ENCODE data around the gene EPS8. TPM values are rescaled to one million over a fixed set of nuclear protein-coding genes. Genes with fewer than 3 reads are reported as not detected.

EPS8 gene
- total RNA-seq, 1 donor from 2014 or later = 0.89 TPM

GRCh38 chr12:15714256-15714655, 74.9 kb downstream of the EPS8 start:
- no peak for ATAC-seq (ENCODE audit: low read depth)
- no peak overlapping the region for H3K27ac Mint-ChIP-seq
- no peaks in the 10 kb centered on the region for H3K36me3 Mint-ChIP-seq (ENCODE audit: low read depth)
- H3K27me3 Mint-ChIP-seq = no peaks in the 10 kb centered on the region
- ChIA-PET POLR2A (no interaction called here), CTCF (no interaction called here)
- no peaks in the 10 kb centered on the region for H3K9me3 Mint-ChIP-seq
- no peak overlapping the region for H3K4me3 Mint-ChIP-seq
- intact Hi-C loops (cut with micrococcal nuclease) = no loop called here
- TF ChIP-seq, protein P1, sequence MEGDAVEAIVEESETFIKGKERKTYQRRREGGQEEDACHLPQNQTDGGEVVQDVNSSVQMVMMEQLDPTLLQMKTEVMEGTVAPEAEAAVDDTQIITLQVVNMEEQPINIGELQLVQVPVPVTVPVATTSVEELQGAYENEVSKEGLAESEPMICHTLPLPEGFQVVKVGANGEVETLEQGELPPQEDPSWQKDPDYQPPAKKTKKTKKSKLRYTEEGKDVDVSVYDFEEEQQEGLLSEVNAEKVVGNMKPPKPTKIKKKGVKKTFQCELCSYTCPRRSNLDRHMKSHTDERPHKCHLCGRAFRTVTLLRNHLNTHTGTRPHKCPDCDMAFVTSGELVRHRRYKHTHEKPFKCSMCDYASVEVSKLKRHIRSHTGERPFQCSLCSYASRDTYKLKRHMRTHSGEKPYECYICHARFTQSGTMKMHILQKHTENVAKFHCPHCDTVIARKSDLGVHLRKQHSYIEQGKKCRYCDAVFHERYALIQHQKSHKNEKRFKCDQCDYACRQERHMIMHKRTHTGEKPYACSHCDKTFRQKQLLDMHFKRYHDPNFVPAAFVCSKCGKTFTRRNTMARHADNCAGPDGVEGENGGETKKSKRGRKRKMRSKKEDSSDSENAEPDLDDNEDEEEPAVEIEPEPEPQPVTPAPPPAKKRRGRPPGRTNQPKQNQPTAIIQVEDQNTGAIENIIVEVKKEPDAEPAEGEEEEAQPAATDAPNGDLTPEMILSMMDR (IDR thresholded peaks at IDR 0.05) = no peak
- no peak for DNase-seq
- H3K4me1 Mint-ChIP-seq = no peaks in the 10 kb centered on the region

DNA sequence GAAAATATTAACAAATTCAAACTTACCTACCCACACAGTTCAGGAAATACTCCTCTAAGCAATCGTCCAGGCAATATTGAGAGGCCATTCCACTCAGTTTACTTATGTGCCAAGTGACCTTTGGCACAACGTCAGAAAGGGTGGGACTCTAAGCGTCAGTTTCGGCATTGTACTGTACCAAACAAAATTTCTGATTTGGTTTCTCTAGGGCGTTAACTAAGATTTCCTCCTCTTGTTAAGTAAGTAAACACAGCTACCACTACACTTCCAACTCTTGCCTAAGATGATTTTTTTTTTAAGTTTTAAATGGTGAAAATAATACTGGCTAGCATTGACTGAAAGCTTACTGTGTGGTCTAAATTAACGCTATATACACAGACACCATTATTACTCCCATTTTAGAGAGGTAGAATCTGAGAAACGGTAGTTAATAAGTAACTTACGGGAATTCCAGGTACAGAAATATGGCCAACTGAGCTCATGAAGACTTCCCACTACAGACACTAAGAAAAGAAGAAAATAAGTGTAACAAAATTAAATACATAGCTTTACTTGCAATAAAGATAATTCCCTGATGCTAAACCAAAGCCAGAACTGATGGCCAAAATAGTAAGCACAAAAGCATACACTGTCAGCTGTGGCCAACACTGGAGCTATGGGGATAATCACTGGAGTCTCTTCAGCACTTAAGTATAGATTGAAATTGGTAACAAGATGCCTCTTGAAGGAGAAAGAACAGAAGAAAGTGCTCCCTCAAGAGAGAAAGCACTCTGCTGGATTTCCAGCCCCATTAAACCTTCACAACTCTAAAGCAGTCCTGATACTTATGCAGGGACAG, 76.1 kb downstream of the EPS8 start:
- Mint-ChIP-seq H3K27me3 (no peaks in the 10 kb centered on the region), H3K27ac (no peak overlapping the region), H3K4me3 (no peak overlapping the region), H3K9me3 (no peaks in the 10 kb centered on the region), H3K4me1 (no peaks in the 10 kb centered on the region), H3K36me3 (ENCODE audit: low read depth) (no peaks in the 10 kb centered on the region)
- DNase-seq (no peak), ATAC-seq (ENCODE audit: low read depth) (no peak)
- TF ChIP-seq, protein P1 (IDR thresholded peaks at IDR 0.05) = no peak
- CTCF ChIA-PET = no interaction called here
- POLR2A ChIA-PET = no interaction called here
- intact Hi-C loops (cut with micrococcal nuclease) = no loop called here

- DNase-seq (no peak), ATAC-seq (ENCODE audit: low read depth) (no peak)
- no peaks in the 10 kb centered on the region for H3K4me1 Mint-ChIP-seq
- no peaks in the 10 kb centered on the region for H3K36me3 Mint-ChIP-seq (ENCODE audit: low read depth)
- H3K27ac Mint-ChIP-seq = no peak overlapping the region
- intact Hi-C loops (cut with micrococcal nuclease) = no loop called here
- CTCF ChIA-PET = interaction anchor here (0.6 kb wide), 1 partner anchor 1445 kb away, joined by 3 read pairs; no protein-coding TSS in a partner anchor
- POLR2A ChIA-PET = no interaction called here
- no peaks in the 10 kb centered on the region for H3K27me3 Mint-ChIP-seq
- TF ChIP-seq, protein P1 (IDR thresholded peaks at IDR 0.05) = no peak
- no peaks in the 10 kb centered on the region for H3K9me3 Mint-ChIP-seq
- H3K4me3 Mint-ChIP-seq = no peak overlapping the region
These were observed 77.0 kb downstream of the EPS8 start for GRCh38 chr12:15712160-15712559.

GRCh38 chr12:15710860-15711510, 78.2 kb downstream of the EPS8 start:
- TF ChIP-seq, protein P1 (IDR thresholded peaks at IDR 0.05) = no peak
- Mint-ChIP-seq H3K9me3 (no peaks in the 10 kb centered on the region), H3K27ac (no peak overlapping the region), H3K27me3 (no peaks in the 10 kb centered on the region), H3K36me3 (ENCODE audit: low read depth) (no peaks in the 10 kb centered on the region), H3K4me1 (no peaks in the 10 kb centered on the region), H3K4me3 (no peak overlapping the region)
- DNase-seq (no peak), ATAC-seq (ENCODE audit: low read depth) (no peak)
- intact Hi-C loops (cut with micrococcal nuclease) = no loop called here
- ChIA-PET CTCF (no interaction called here), POLR2A (no interaction called here)

GRCh38 chr12:15709551-15709950, 79.6 kb downstream of the EPS8 start:
- Mint-ChIP-seq H3K27me3 (no peaks in the 10 kb centered on the region), H3K9me3 (no peaks in the 10 kb centered on the region), H3K4me1 (no peaks in the 10 kb centered on the region), H3K4me3 (no peak overlapping the region), H3K27ac (no peak overlapping the region), H3K36me3 (ENCODE audit: low read depth) (no peaks in the 10 kb centered on the region)
- intact Hi-C loops (cut with micrococcal nuclease) = no loop called here
- TF ChIP-seq, protein P1 (IDR thresholded peaks at IDR 0.05) = no peak
- DNase-seq (no peak), ATAC-seq (ENCODE audit: low read depth) (no peak)
- CTCF ChIA-PET = no interaction called here
- POLR2A ChIA-PET = no interaction called here

Data from activated B cell treated with CpG ODN at 0.5 μM for 24 hours (primary cell).